ENCODE measurements around the gene FGGY.

FGGY gene

DNA sequence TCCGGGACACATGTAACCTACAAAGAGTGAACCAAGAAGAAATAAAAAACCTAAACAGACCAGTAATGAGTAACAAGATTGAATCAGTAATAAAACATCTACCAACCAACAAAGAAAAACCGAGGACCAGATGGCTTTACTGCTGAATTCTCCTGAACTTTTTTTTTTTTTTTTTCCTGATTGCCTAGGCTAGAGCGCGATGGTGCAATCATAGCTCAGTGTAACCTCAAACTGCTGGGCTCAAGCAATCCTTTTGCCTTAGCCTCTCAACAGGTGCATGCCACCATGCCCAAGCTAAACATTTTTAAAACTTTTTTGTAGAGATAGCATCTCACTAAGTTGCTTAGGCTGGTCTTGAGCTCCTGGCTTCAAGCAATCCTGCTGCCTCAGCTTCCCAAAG is 11.2 kb upstream of the FGGY start:
- no peak for DNase-seq (ENCODE audit: low spot score)
- H3K27ac ChIP-seq: no peak overlapping the region
- ChIA-PET POLR2A (ENCODE audit: low non-redundant PET) (no interaction called here), CTCF (no interaction called here)
- TF ChIP-seq, protein P1, sequence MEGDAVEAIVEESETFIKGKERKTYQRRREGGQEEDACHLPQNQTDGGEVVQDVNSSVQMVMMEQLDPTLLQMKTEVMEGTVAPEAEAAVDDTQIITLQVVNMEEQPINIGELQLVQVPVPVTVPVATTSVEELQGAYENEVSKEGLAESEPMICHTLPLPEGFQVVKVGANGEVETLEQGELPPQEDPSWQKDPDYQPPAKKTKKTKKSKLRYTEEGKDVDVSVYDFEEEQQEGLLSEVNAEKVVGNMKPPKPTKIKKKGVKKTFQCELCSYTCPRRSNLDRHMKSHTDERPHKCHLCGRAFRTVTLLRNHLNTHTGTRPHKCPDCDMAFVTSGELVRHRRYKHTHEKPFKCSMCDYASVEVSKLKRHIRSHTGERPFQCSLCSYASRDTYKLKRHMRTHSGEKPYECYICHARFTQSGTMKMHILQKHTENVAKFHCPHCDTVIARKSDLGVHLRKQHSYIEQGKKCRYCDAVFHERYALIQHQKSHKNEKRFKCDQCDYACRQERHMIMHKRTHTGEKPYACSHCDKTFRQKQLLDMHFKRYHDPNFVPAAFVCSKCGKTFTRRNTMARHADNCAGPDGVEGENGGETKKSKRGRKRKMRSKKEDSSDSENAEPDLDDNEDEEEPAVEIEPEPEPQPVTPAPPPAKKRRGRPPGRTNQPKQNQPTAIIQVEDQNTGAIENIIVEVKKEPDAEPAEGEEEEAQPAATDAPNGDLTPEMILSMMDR (conservative IDR thresholded peaks at IDR 0.05; ENCODE audit: low read depth): no peak

DNA sequence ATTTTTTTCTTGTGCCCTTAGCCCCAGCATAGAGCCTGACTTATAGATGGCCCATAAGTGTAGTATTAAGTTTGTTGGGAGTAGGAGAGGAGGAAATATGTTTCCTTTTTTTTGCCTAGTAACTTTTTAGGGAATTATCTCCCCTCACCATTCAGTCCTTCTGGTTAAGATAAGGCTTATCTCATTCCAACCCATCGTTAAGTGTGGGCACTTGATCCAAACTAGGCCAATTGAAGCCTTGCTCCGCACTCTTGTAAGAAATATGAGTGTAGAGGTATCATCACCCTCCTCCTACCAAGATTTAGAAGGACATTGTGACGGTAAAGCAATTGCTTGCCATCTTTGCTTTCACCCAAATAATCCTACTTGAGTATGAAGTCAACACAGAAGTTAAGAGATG is 8.8 kb upstream of the FGGY start:
- POLR2A ChIA-PET (ENCODE audit: low non-redundant PET): no interaction called here
- H3K27ac ChIP-seq: no peak overlapping the region
- TF ChIP-seq, protein P1 (conservative IDR thresholded peaks at IDR 0.05; ENCODE audit: low read depth): no peak
- CTCF ChIA-PET: no interaction called here
- no peak for DNase-seq (ENCODE audit: low spot score)

DNA sequence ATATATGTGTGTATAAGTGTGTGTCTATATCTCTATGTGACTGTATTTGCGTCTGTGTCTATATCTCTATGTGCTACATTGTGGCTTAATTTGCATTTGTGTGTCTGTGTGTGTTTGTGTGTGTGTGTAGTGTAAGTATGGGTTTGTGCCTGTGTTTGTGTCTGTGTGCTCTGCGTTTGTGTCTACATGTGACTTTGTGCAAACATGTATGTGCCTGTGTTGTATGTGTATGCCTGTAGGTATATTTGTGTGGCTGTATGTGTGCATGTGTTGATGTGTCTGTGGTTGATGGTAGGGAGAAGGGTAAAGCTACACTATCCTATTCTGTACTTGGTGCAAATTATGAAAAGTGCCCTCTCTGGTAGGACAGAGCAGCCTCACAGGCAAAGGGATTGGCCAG is 7.3 kb upstream of the FGGY start:
- DNase-seq (ENCODE audit: low spot score): no peak
- H3K27ac ChIP-seq: no peak overlapping the region
- ChIA-PET POLR2A (ENCODE audit: low non-redundant PET) (no interaction called here), CTCF (interaction anchor here (0.6 kb wide), 1 partner anchor 8 kb away, joined by 4 read pairs; no protein-coding TSS in a partner anchor)
- TF ChIP-seq, protein P1 (conservative IDR thresholded peaks at IDR 0.05; ENCODE audit: low read depth): no peak

DNA sequence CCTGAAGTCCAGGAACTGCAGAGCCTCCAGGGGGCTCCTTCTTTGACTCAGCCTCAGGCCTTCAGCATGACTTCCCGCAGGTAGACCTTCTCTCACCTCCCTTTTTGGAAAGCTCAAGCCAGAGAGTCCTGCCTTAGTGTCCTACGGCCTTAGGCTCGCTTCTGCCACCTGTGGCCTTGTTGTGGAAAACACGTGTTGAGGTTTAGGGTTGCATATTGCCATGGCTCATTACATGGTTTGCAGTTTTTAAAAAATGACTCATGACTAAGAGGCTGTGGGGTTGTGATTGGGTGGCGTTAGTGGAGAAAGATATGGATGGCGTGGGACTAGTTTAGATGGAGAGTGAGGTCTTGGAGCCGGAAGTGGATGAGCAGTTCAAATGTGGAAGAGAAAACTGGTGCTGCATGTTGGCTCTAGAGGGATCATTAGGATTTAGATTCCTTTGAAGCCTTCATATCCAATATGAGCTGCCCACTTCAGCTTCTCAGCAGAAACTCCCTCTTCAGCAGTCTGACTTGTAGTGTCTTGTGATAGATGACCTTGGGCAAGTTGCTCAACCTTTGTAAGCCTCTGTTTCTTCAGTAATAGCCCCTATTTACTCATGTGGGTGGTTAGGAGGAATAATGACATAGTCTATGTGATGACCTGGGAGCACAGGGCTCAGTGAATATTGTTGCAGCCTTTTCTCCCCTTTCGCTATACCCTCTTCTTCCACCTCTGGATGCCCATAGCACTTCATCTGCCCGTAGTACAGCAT is 6.5 kb upstream of the FGGY start:
- ChIA-PET CTCF (interaction anchor here (0.6 to 0.7 kb wide), 3 partner anchors 9 to 392 kb away, joined by 3 to 4 read pairs (median 4); no protein-coding TSS in a partner anchor), POLR2A (ENCODE audit: low non-redundant PET) (no interaction called here)
- H3K27ac ChIP-seq: no peak overlapping the region
- TF ChIP-seq, protein P1 (conservative IDR thresholded peaks at IDR 0.05; ENCODE audit: low read depth): no peak
- DNase-seq (ENCODE audit: low spot score): no peak

DNA sequence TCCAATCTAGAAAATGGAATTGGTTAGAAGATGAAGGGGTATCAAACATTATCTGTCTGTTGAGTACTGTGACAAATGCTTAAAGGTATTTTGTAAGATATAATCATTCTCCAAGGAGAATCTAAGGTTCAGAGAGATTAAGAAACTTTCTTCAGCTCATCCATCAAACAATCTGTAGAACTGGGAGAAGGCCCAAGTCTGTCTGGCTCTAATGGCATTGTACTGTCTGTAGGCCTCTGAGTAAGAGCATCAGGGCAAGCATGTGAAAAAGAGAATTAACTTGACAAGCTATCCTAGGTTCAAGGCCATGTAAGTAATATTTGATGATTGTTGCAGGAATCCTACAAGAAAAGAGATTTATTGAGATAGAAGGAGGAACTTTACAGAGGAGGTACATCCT is 5.3 kb upstream of the FGGY start:
- ChIA-PET POLR2A (ENCODE audit: low non-redundant PET) (no interaction called here), CTCF (no interaction called here)
- H3K27ac ChIP-seq: no peak overlapping the region
- TF ChIP-seq, protein P1 (conservative IDR thresholded peaks at IDR 0.05; ENCODE audit: low read depth): no peak
- DNase-seq (ENCODE audit: low spot score): no peak

DNA sequence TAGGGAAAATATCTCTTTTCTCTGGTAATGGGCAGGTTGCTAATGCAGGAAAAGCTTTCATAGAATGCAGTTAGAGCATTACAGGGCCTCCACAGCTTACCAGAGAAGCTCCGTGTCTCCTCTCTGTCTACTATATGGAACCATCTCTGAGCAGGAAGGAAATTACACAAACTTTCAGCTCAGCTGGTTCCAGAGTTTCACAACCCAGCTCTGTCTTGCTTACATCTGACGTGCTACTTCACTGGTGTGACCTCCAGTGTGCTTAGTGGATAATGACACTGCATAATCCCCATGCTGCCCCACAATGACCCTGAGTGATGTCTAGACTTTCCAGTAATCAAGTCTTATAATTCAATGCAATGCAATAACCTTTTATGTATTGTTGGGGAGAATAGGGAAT is 4.3 kb upstream of the FGGY start:
- TF ChIP-seq, protein P1 (conservative IDR thresholded peaks at IDR 0.05; ENCODE audit: low read depth): no peak
- ChIA-PET CTCF (no interaction called here), POLR2A (ENCODE audit: low non-redundant PET) (no interaction called here)
- no peak overlapping the region for H3K27ac ChIP-seq
- DNase-seq (ENCODE audit: low spot score): no peak
